ENCODE results near the gene APOH.

The APOH gene

GRCh38 chr17:66248285-66248684 is 19.1 kb upstream of the APOH start:
- Histone ChIP-seq H3K9me3 (ENCODE audit: low read depth, low read length) (no peaks in the 10 kb centered on the region), H3K27ac (no peak overlapping the region), H3K36me3 (ENCODE audit: insufficient read depth, low read length) (no peaks in the 10 kb centered on the region), H3K9ac (ENCODE audit: insufficient read length) (no peak overlapping the region), H3K4me3 (no peak overlapping the region)
- DNase-seq (ENCODE audit: low read depth, low spot score), result no peak
- TF ChIP-seq FOXP2 (optimal IDR thresholded peaks at IDR 0.05; ENCODE audit: control extremely low read depth, extremely low read length, insufficient read depth) (no peak), EZH2 (IDR thresholded peaks at IDR 0.05) (no peak), POLR2AphosphoS5 (IDR thresholded peaks at IDR 0.05; ENCODE audit: borderline replicate concordance, low read depth, low read length) (no peak)

GRCh38 chr17:66241839-66242238 is 12.6 kb upstream of the APOH start:
- no peak for DNase-seq (ENCODE audit: low read depth, low spot score)
- no peak overlapping the region for H3K9ac ChIP-seq (ENCODE audit: insufficient read length)
- H3K36me3 ChIP-seq (ENCODE audit: insufficient read depth, low read length), result no peaks in the 10 kb centered on the region
- TF ChIP-seq POLR2AphosphoS5 (IDR thresholded peaks at IDR 0.05; ENCODE audit: borderline replicate concordance, low read depth, low read length) (no peak), EZH2 (IDR thresholded peaks at IDR 0.05) (no peak), FOXP2 (optimal IDR thresholded peaks at IDR 0.05; ENCODE audit: control extremely low read depth, extremely low read length, insufficient read depth) (no peak)
- no peak overlapping the region for H3K27ac ChIP-seq
- no peak overlapping the region for H3K4me3 ChIP-seq
- H3K9me3 ChIP-seq (ENCODE audit: low read depth, low read length), result no peaks in the 10 kb centered on the region

- no peak for DNase-seq (ENCODE audit: low read depth, low spot score)
- no peak for TF ChIP-seq POLR2AphosphoS5 (IDR thresholded peaks at IDR 0.05; ENCODE audit: borderline replicate concordance, low read depth, low read length)
- TF ChIP-seq EZH2 (IDR thresholded peaks at IDR 0.05), result no peak
- no peak for TF ChIP-seq FOXP2 (optimal IDR thresholded peaks at IDR 0.05; ENCODE audit: control extremely low read depth, extremely low read length, insufficient read depth)
- no peak overlapping the region for H3K4me3 ChIP-seq
- no peaks in the 10 kb centered on the region for H3K36me3 ChIP-seq (ENCODE audit: insufficient read depth, low read length)
- H3K9me3 ChIP-seq (ENCODE audit: low read depth, low read length), result no peaks in the 10 kb centered on the region
- no peak overlapping the region for H3K9ac ChIP-seq (ENCODE audit: insufficient read length)
- H3K27ac ChIP-seq, result peak overlapping the region; percentile 45; the same call in 1 of the 2 replicates
Observed at GRCh38 chr17:66240630-66241029, 11.4 kb upstream of the APOH start.

GRCh38 chr17:66240013-66240412 is 10.8 kb upstream of the APOH start:
- DNase-seq (ENCODE audit: low read depth, low spot score), result no peak
- Histone ChIP-seq H3K4me3 (no peak overlapping the region), H3K36me3 (ENCODE audit: insufficient read depth, low read length) (no peaks in the 10 kb centered on the region), H3K9ac (ENCODE audit: insufficient read length) (no peak overlapping the region), H3K27ac (no peak overlapping the region), H3K9me3 (ENCODE audit: low read depth, low read length) (no peaks in the 10 kb centered on the region)
- TF ChIP-seq FOXP2 (optimal IDR thresholded peaks at IDR 0.05; ENCODE audit: control extremely low read depth, extremely low read length, insufficient read depth) (no peak), POLR2AphosphoS5 (IDR thresholded peaks at IDR 0.05; ENCODE audit: borderline replicate concordance, low read depth, low read length) (no peak), EZH2 (IDR thresholded peaks at IDR 0.05) (no peak)

- TF ChIP-seq EZH2 (IDR thresholded peaks at IDR 0.05), result no peak
- no peak for TF ChIP-seq POLR2AphosphoS5 (IDR thresholded peaks at IDR 0.05; ENCODE audit: borderline replicate concordance, low read depth, low read length)
- TF ChIP-seq FOXP2 (optimal IDR thresholded peaks at IDR 0.05; ENCODE audit: control extremely low read depth, extremely low read length, insufficient read depth), result no peak
- H3K9ac ChIP-seq (ENCODE audit: insufficient read length), result no peak overlapping the region
- H3K4me3 ChIP-seq, result no peak overlapping the region
- no peak overlapping the region for H3K27ac ChIP-seq
- no peak for DNase-seq (ENCODE audit: low read depth, low spot score)
- no peaks in the 10 kb centered on the region for H3K36me3 ChIP-seq (ENCODE audit: insufficient read depth, low read length)
- H3K9me3 ChIP-seq (ENCODE audit: low read depth, low read length), result no peaks in the 10 kb centered on the region
Observed at GRCh38 chr17:66235377-66235994, 6.3 kb upstream of the APOH start.

GRCh38 chr17:66234611-66235010 is 5.4 kb upstream of the APOH start:
- TF ChIP-seq POLR2AphosphoS5 (IDR thresholded peaks at IDR 0.05; ENCODE audit: borderline replicate concordance, low read depth, low read length) (no peak), FOXP2 (optimal IDR thresholded peaks at IDR 0.05; ENCODE audit: control extremely low read depth, extremely low read length, insufficient read depth) (no peak), EZH2 (IDR thresholded peaks at IDR 0.05) (no peak)
- Histone ChIP-seq H3K4me3 (no peak overlapping the region), H3K9ac (ENCODE audit: insufficient read length) (no peak overlapping the region), H3K27ac (no peak overlapping the region), H3K9me3 (ENCODE audit: low read depth, low read length) (no peaks in the 10 kb centered on the region), H3K36me3 (ENCODE audit: insufficient read depth, low read length) (no peaks in the 10 kb centered on the region)
- no peak for DNase-seq (ENCODE audit: low read depth, low spot score)

- Histone ChIP-seq H3K9me3 (ENCODE audit: low read depth, low read length) (no peaks in the 10 kb centered on the region), H3K27ac (peak overlapping the region; percentile 77), H3K9ac (ENCODE audit: insufficient read length) (no peak overlapping the region), H3K36me3 (ENCODE audit: insufficient read depth, low read length) (no peaks in the 10 kb centered on the region), H3K4me3 (peak overlapping the region; percentile 47)
- no peak for DNase-seq (ENCODE audit: low read depth, low spot score)
- TF ChIP-seq EZH2 (IDR thresholded peaks at IDR 0.05), result no peak
- TF ChIP-seq FOXP2 (optimal IDR thresholded peaks at IDR 0.05; ENCODE audit: control extremely low read depth, extremely low read length, insufficient read depth), result no peak
- TF ChIP-seq POLR2AphosphoS5 (IDR thresholded peaks at IDR 0.05; ENCODE audit: borderline replicate concordance, low read depth, low read length), result no peak
Observed at GRCh38 chr17:66233023-66233753, 4.0 kb upstream of the APOH start.

- Histone ChIP-seq H3K9me3 (ENCODE audit: low read depth, low read length) (no peaks in the 10 kb centered on the region), H3K36me3 (ENCODE audit: insufficient read depth, low read length) (no peaks in the 10 kb centered on the region), H3K27ac (peak overlapping the region; percentile 70), H3K9ac (ENCODE audit: insufficient read length) (no peak overlapping the region), H3K4me3 (no peak overlapping the region)
- no peak for DNase-seq (ENCODE audit: low read depth, low spot score)
- TF ChIP-seq FOXP2 (optimal IDR thresholded peaks at IDR 0.05; ENCODE audit: control extremely low read depth, extremely low read length, insufficient read depth) (no peak), EZH2 (IDR thresholded peaks at IDR 0.05) (no peak), POLR2AphosphoS5 (IDR thresholded peaks at IDR 0.05; ENCODE audit: borderline replicate concordance, low read depth, low read length) (no peak)
Observed at GRCh38 chr17:66230922-66231591, 1.8 kb upstream of the APOH start.

Data from SK-N-MC (cell line).